Progenitor cell of endocrine pancreas (in vitro differentiated cells): ENCODE measurements around the gene WASF2. TPM values are rescaled to one million over a fixed set of nuclear protein-coding genes. Genes with fewer than 3 reads are reported as not detected.
A peak's percentile ranks its signal among the peaks of the same experiment; 100 is the strongest.

Source experiments
- DNase-seq: peaks from one replicate; pipeline ENCODE4 v3.0.0; 2021; ENCODE audit warnings: low spot score; ENCODE audit not compliant: unreplicated experiment
- H3K27ac Mint-ChIP-seq: 2 replicates; pipeline ENCODE4 v1.8.0; 2021; ENCODE audit warnings: mild to moderate bottlenecking, moderate library complexity, mixed read lengths
- H3K27me3 Mint-ChIP-seq: 2 replicates; pipeline ENCODE4 v1.8.0; 2021; ENCODE audit warnings: mixed read lengths
- H3K36me3 Mint-ChIP-seq: 2 replicates; pipeline ENCODE4 v1.8.0; 2022; ENCODE audit warnings: mixed read lengths; ENCODE audit not compliant: insufficient read depth
- H3K4me1 Mint-ChIP-seq: 2 replicates; pipeline ENCODE4 v1.8.0; 2021; ENCODE audit warnings: low read depth, mixed read lengths
- H3K4me3 Mint-ChIP-seq: 2 replicates; pipeline ENCODE4 v1.8.0; 2021; ENCODE audit warnings: low read depth, mild to moderate bottlenecking, moderate library complexity, mixed read lengths
- H3K9me3 Mint-ChIP-seq: 2 replicates; pipeline ENCODE4 v1.8.0; 2021; ENCODE audit warnings: low read depth, mixed read lengths
- CTCF ChIP-seq: fragments of 200-600 bp; sonication (generic); IDR thresholded peaks from one replicate; pipeline ENCODE4 v1.5.0; 2021; ENCODE audit warnings: antibody characterized with exemption, mild to moderate bottlenecking; ENCODE audit not compliant: unreplicated experiment
- total RNA-seq: library from RNA; stranded (reverse); gene quantifications from 2 replicates; pipeline ENCODE4 v1.2.1, GENCODE V29; 2021

WASF2 gene
- total RNA-seq, 1 donor from 2014 or later, result 76.9 TPM

DNA sequence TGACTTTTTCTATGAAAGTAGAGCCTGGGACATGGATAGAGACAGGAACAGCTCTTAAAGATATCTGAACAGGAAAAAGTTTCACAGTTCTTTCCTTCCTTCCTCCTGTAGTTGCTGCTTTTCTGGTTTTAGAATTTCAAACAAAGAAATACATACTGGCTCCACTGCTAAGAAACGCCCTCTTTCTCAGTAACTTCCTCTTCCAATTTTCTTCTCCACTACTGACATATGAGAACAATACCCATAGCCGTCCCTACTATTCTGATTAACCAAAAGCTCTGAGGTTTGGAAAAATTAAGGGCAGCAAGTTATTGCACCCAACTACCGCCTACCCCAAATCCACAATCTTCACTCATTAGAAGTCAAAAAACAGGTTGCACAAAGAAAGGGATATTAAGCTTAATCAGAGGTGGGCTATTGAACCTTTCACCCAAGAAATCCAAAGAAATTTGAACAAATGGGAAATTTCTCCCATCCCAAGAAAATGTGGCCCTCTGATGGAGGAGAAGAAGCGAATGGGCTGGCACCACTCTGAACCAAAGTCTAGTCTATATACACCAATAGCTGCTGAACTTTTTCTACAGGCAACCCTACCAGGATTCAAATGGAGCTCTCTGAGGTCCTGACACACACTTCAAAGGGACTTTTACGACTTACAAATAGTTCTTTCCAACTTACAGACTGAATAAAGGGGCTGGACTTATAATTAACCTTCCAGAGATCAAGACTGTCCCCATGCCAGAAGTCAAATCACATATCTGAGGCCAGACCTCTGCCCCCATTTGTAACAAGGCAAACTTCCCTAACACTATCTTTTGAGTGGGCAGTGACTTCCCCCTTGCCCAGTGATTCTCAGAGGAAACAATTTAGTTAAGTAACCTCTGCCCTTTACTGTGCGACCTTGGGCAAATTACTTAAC is 1.7 kb downstream of the WASF2 start:
- DNase-seq, result no peak
- no peaks in the 10 kb centered on the region for H3K9me3 Mint-ChIP-seq
- H3K27ac Mint-ChIP-seq, result peak overlapping the region; percentile 66
- H3K36me3 Mint-ChIP-seq, result no peaks in the 10 kb centered on the region
- no peak for TF ChIP-seq CTCF
- H3K27me3 Mint-ChIP-seq, result no peaks in the 10 kb centered on the region
- H3K4me3 Mint-ChIP-seq, result peak overlapping the region; percentile 88
- peaks cover 15% of the 10 kb centered on the region for H3K4me1 Mint-ChIP-seq

DNA sequence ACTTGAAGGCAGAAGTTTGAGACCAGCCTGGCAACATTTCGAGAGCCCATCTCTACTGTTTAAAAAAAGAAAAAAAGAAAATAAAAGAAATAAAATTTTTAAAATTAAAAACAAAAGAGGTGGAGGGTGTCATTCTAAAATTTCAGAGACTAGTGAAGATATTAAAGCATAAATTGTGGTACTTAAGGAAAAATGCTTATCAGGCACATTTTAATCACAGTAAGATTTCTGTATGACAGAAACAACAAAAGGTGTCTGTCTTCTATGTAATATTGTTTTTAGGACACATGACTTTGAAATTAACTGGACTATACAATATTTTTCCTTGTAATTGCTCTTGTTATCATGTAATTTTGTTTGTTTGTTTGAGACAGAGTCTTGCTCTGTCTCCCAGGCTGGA is 4.6 kb downstream of the WASF2 start:
- Mint-ChIP-seq H3K27ac (no peak overlapping the region), H3K9me3 (no peaks in the 10 kb centered on the region), H3K4me1 (peaks cover 12% of the 10 kb centered on the region), H3K36me3 (no peaks in the 10 kb centered on the region), H3K27me3 (no peaks in the 10 kb centered on the region), H3K4me3 (no peak overlapping the region)
- no peak for TF ChIP-seq CTCF
- DNase-seq, result no peak

DNA sequence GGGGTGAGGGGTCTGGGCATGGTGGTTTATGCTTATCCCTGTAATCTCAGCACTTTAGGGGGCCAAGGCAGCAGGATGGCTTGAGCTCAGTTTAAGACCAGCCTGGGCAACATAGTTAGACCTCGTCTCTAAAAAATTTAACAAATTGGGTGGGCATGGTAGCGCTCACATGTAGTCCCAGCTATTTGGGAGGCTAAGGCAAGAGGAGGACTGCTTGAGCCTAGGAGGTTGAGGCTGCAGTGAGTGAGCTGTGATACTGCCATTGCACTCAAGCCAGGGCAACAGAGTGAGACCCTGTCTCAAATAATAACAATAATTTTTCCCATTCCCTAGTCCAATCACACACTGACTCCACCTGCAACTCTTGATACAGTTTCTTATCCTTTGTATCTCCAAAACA is 6.3 kb downstream of the WASF2 start:
- no peak overlapping the region for H3K4me3 Mint-ChIP-seq
- no peaks in the 10 kb centered on the region for H3K9me3 Mint-ChIP-seq
- no peak overlapping the region for H3K27ac Mint-ChIP-seq
- H3K27me3 Mint-ChIP-seq, result no peaks in the 10 kb centered on the region
- DNase-seq, result no peak
- no peak for TF ChIP-seq CTCF
- H3K36me3 Mint-ChIP-seq, result no peaks in the 10 kb centered on the region
- peaks cover 8% of the 10 kb centered on the region for H3K4me1 Mint-ChIP-seq

GRCh38 chr1:27481994-27482620 is 7.9 kb downstream of the WASF2 start:
- no peak for DNase-seq
- Mint-ChIP-seq H3K36me3 (peaks cover 2% of the 10 kb centered on the region), H3K4me3 (no peak overlapping the region), H3K4me1 (no peaks in the 10 kb centered on the region), H3K27ac (no peak overlapping the region), H3K9me3 (no peaks in the 10 kb centered on the region), H3K27me3 (no peaks in the 10 kb centered on the region)
- TF ChIP-seq CTCF, result no peak

DNA sequence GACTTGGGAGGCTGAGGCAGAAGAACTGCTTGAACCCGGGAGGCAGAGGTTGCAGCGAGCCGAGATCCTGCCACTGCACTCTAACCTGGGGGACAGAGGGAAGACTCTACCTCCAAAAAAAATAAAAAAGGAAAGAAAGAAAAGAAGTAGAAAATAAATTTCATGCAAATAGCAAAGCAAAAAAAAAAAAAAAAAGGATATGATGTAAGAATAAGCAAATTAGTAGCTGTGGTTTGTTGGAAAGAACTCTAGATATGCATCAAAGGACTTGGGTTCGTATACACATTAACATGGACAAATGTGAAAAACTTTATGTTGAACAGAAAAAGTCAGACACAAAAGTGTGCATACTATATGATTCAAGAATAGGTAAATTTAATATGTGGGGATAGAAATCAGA is 11.9 kb downstream of the WASF2 start:
- Mint-ChIP-seq H3K9me3 (no peaks in the 10 kb centered on the region), H3K27me3 (no peaks in the 10 kb centered on the region), H3K4me3 (no peak overlapping the region), H3K4me1 (no peaks in the 10 kb centered on the region), H3K27ac (no peak overlapping the region), H3K36me3 (peaks cover 2% of the 10 kb centered on the region)
- TF ChIP-seq CTCF, result no peak
- no peak for DNase-seq
